Measurements from ENCODE around the gene STT3B.

STT3B gene

GRCh38 chr3:31670722-31671121, 138.0 kb downstream of the STT3B start:
- Mint-ChIP-seq H3K36me3 (no peaks in the 10 kb centered on the region), H3K9me3 (no peaks in the 10 kb centered on the region), H3K27ac (no peak overlapping the region), H3K27me3 (no peaks in the 10 kb centered on the region), H3K4me3 (no peak overlapping the region), H3K4me1 (no peaks in the 10 kb centered on the region)
- DNase-seq: no peak
- CTCF ChIA-PET: no interaction called here

- H3K36me3 Mint-ChIP-seq: no peaks in the 10 kb centered on the region
- no peaks in the 10 kb centered on the region for H3K27me3 Mint-ChIP-seq
- no peak overlapping the region for H3K4me3 Mint-ChIP-seq
- no peak for DNase-seq
- CTCF ChIA-PET: no interaction called here
- H3K27ac Mint-ChIP-seq: no peak overlapping the region
- H3K4me1 Mint-ChIP-seq: no peaks in the 10 kb centered on the region
- H3K9me3 Mint-ChIP-seq: no peaks in the 10 kb centered on the region
These were observed 138.7 kb downstream of the STT3B start for GRCh38 chr3:31671451-31671850.

- CTCF ChIA-PET: no interaction called here
- no peaks in the 10 kb centered on the region for H3K36me3 Mint-ChIP-seq
- no peak for DNase-seq
- no peak overlapping the region for H3K27ac Mint-ChIP-seq
- H3K27me3 Mint-ChIP-seq: no peaks in the 10 kb centered on the region
- H3K4me1 Mint-ChIP-seq: no peaks in the 10 kb centered on the region
- H3K9me3 Mint-ChIP-seq: no peaks in the 10 kb centered on the region
- H3K4me3 Mint-ChIP-seq: no peak overlapping the region
These were observed 139.3 kb downstream of the STT3B start for GRCh38 chr3:31671976-31672375.

- CTCF ChIA-PET: no interaction called here
- no peaks in the 10 kb centered on the region for H3K4me1 Mint-ChIP-seq
- DNase-seq: no peak
- no peak overlapping the region for H3K4me3 Mint-ChIP-seq
- H3K27ac Mint-ChIP-seq: no peak overlapping the region
- no peaks in the 10 kb centered on the region for H3K27me3 Mint-ChIP-seq
- H3K9me3 Mint-ChIP-seq: no peaks in the 10 kb centered on the region
- H3K36me3 Mint-ChIP-seq: no peaks in the 10 kb centered on the region
These were observed 141.2 kb downstream of the STT3B start for GRCh38 chr3:31673950-31674349.

- Mint-ChIP-seq H3K9me3 (no peaks in the 10 kb centered on the region), H3K27ac (no peak overlapping the region), H3K36me3 (no peaks in the 10 kb centered on the region), H3K4me1 (no peaks in the 10 kb centered on the region), H3K4me3 (no peak overlapping the region), H3K27me3 (no peaks in the 10 kb centered on the region)
- CTCF ChIA-PET: no interaction called here
- DNase-seq: no peak
These were observed 143.8 kb downstream of the STT3B start for GRCh38 chr3:31676556-31676955.

- Mint-ChIP-seq H3K36me3 (no peaks in the 10 kb centered on the region), H3K27ac (no peak overlapping the region), H3K4me1 (no peaks in the 10 kb centered on the region), H3K27me3 (no peaks in the 10 kb centered on the region), H3K4me3 (no peak overlapping the region), H3K9me3 (no peaks in the 10 kb centered on the region)
- no peak for DNase-seq
- CTCF ChIA-PET: no interaction called here
These were observed 147.5 kb downstream of the STT3B start for GRCh38 chr3:31680072-31680870.
